SHP77 treated with DMSO at 0.1 percent for 48 hours (cell line): ENCODE measurements around the gene VPS35L.

Source experiments
- DNase-seq: peaks from one replicate; lab custom pipeline; 2025; lab: John Stamatoyannopoulos, UW

Gene VPS35L

DNA sequence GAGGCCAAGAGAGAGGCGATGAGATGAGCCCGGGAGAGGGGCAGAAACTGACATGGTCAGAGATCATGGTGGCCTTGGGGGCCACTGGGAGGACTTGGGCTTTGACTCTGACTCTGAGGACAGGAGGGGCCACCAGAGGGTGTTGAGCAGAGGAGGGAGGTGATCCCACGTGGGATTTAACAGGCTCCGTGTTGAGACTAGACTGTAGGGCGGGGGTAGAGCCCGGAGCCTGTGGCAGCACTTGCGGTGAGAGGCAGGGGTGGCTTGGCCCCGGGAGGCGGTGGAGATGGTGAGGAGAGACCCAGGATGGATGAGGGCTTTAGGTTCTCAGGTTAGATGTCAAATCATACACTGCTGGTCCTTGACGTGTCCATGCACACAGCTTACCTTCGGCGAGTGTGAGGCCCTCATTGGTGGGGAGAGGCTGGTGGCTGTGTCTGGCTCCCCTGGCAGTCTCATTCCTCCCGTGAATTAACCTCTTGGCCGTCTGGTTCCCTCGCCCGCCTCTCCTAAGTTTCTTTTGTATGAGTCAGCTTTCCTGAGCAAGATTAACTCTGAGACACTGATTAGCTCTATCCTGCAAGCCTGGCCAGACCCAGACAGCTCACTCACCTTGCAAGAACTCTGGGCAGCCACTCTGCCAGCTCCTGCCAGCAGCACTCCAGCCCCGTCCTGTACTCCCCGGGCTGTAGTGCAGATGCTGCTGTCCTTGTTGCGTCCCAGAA lies 39.7 kb downstream of the VPS35L start:
- no peak for DNase-seq

DNA sequence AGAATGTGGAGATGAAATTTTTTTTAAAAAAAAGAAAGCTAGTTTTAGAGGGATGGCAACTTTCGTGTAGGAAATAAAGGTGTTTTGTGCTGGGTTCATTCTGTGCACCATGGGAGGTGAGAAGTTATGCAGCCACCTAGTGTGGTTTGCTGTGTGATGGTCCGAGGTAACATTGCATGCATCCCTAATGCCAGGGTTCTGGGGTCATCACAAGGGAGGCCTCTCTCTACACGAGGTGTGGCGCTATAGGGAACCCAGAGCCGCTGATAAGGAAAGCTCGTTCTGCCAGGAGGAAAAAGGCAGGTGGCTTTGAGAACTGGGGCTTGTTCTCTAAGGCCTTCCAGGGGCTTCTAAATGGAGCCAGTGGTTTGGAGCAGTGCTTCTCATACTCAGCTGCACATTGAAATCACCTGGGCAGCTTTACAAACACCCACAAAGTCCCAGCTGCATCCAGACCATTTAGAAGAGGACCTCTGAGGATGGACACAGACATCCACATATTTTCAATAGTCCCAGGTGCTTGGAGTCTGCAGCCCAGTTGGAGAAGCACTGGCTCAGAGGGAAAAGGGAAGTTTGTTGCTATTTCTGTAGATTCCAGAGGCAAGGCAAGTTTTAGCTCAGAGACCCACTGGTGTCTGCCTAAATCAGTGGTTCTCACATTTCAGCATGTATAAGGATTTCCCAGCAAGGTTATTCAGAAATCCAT lies 43.5 kb downstream of the VPS35L start:
- DNase-seq: no peak

DNA sequence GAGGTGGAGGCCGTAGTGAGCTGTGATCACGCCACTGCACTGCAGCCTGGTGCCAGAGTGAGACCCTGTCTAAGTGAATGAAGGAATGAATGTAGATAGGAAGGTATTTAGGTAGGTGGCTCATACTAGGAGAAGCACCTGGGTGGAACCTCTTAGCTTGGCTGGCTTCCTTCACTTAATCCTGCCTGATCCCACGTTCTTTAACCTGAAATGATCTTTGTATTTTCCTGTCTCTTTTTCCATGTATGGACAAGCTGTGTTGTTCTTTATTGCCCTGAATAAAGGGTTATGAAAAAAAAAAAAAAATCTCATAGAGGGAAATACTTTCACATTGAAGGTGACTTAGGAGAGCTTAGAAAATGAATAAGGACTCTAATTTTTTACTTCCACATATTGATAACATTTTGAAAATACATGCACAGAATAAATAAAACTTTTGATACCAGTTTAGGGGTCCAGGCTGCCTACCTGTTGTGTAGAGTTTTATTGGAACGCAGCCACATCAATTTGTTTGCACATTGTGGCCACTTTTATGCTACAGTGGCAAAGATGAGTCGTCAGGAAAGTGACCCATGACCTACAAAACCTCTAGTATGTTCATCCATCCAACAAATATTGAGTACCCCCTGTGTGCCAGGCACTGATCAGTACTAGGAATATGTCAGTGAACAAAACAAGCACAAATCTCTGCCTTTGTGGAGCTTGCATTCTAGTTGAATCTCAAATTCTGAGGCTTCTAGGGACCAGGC lies 44.6 kb downstream of the VPS35L start:
- DNase-seq: no peak

GRCh38 chr16:19601083-19601976 lies 45.8 kb downstream of the VPS35L start:
- DNase-seq: no peak

DNA sequence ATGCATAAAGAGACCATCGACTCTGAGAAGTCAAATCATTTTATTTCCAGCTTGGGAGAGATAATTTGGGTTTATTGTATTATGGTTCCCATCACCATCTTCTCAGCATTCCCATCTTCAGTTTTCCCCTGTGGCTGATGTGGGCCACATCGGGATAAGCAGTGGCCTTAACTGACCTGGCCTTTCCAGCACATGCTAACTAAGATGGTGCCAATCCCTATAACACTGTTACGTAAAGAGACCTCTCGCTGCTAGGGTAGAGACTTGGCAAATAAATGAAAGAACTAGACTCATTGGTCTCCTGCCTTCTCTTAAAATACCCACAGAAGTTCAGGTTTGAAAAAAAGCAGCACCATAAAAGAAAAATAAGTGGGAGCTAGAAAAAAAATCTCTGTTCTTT lies 49.4 kb downstream of the VPS35L start:
- DNase-seq: no peak

DNA sequence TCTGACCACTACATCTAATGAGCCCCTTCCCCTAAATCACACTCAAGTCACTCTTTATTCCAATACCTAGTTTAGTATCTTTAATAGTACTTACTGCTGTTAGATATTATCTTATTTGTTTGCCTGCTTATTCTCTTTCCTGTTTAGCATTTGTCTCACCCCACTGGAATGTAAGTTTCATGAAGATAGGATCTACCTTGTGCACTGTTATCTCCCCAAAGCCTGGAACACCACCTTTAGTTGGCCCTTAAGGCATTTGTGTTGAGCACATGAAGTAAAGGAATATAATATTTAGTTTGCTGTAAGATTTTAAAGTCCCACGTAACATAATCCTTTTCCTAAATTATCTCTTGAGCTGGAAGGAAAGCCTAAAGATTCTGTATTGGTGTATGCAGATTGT lies 50.2 kb downstream of the VPS35L start:
- no peak for DNase-seq

DNA sequence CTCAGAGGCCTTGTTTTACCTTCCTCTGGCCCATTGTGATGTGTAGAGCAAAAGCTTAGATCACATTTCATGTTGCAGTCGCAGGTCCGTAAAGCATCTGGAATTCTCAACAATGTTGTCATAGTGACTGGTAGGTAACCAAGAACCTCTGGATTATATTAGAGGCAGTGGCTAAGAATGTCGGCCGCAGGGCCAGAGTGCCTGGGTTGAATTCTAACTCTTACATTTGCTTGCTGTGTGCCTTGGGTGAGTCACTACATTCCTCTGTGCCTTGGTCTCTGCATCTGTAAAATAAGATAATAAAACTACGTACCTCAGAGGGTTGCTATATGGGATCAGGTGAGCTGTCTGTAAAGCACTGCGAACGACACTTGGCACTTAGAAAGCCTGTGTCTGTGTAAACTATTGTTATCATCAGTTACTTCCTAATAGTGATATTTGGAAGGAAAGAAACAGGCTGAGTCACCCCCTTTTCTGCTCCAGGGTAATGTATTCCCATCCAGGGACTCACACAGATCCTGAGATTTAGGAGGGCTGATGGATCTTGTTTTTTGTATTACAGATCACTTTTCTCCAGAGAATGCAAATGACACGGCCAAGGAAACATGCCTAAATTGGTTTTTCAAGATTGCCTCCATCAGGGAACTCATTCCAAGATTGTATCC lies 52.2 kb downstream of the VPS35L start:
- no peak for DNase-seq

GRCh38 chr16:19609359-19609758 lies 53.9 kb downstream of the VPS35L start:
- DNase-seq: no peak

DNA sequence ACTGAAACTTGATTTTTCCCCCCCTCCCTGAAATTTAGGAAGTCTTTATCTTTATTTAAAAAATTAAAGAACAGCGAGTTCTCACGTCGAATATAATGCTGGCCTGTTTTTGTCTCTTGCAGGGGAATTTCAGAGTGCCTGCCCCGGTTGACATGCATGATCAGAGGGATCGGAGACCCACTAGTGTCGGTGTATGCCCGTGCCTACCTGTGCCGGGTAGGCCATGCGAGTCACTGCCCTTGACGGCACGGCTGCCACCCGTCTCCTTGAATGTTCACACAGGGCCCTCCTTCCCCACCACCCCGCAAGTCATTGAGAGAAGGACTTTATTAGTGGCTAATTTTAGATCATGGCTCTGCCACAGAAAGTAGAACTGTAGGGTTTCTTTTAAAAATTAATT lies 54.7 kb downstream of the VPS35L start:
- no peak for DNase-seq

GRCh38 chr16:19613834-19614233 lies 58.3 kb downstream of the VPS35L start:
- DNase-seq: no peak

- DNase-seq: no peak
Measured at GRCh38 chr16:19616241-19616640, 60.7 kb downstream of the VPS35L start.

DNA sequence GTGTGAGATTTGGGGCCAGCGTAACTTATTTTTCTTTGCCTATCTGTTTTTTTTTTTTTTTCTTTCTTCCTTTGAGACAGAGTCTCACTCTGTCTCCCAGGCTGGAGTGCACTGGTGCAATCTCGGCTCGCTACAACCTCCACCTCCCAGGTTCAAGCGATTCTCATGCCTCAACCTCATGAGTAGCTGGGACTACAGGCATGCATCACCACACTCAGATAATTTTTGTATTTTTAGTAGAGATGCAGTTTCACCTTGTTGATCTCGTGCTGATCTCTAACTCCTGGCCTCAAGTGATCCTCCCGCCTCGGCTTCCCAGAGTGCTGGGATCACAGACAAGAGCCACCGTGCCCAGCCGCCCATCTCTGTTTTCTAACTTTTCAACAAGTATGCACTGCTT lies 63.4 kb downstream of the VPS35L start:
- DNase-seq: no peak

- DNase-seq: no peak
Measured at GRCh38 chr16:19621445-19621844, 65.9 kb downstream of the VPS35L start.

GRCh38 chr16:19625039-19625438 lies 69.5 kb downstream of the VPS35L start:
- DNase-seq: no peak

DNA sequence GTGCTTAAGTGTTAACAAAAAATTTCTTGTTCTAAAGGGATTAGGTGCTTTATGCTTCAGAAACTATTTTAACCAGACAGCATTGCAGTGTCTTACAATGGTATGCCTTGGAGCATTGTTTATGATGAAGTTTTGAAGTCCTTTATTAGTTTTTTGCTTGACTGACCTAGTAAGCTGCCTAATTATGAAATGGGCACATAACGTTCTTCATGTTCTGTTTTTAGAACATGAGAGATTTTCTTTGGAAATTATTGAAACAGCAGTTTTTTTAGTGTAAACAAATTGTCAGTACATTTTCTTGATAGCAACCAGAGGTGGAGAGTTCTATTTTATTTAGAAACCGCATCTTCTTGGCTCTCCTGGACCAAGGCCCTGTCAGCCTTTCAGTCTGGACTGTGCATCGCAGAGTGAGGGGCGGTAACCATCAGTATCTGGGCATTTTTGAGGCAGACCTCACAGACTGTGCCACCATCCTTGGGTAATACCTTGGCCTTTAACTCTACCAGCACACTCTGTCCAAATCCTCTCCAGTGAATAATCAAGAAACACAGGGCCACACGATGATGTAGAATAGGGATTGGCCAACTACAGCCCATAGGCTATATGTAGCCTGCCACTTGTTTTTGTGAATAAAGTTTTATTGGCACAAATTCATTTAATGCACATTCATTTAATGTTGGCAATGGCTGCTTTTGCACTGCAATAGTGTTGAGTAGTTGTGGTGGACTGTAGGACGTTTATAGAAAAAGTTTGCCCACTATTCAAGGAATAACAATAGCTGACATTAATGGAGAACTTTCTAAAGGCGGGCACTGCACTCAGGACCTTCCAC lies 81.1 kb downstream of the VPS35L start:
- no peak for DNase-seq

GRCh38 chr16:19639986-19640421 lies 84.5 kb downstream of the VPS35L start:
- DNase-seq: no peak

DNA sequence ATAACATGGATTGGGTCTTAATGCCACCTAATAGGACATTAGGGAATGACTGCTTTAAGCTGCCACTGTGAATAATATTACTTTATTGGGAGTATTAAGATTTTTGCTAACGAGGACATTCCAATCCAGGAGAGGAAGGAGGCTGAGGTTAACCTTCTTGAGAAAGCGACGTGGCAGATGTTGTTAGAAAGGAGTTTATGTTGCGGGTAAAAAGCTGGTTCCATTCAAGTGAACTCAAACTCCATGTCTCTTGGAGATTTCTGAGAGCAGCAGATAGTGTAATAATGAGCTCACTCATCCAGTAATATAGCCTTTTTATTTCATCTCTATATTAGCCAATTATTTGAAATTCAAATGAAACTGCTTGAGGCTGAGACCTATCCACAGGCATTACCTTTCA lies 87.0 kb downstream of the VPS35L start:
- DNase-seq: no peak

DNA sequence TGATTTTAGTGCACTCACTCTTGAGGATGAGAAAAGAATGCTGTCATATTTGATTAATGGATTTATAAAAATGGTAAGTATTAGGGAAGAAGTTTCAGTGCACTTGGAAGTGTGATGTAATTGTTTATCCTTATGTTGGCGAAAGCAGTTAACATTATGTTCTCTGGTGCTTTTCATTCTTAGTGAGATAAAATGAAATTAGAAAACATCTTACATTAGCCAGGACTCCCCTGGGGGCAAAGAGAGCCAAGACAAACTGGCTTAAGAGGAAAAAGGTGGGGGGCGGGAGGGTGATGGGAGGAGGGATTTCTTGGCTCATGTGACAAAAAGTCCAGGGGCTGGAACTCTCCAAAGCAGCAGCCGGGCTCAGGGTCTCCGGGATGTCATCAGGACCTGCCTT lies 89.4 kb downstream of the VPS35L start:
- no peak for DNase-seq

- DNase-seq: no peak
Measured at GRCh38 chr16:19645557-19645981, 90.1 kb downstream of the VPS35L start.

- DNase-seq: no peak
Measured at GRCh38 chr16:19649980-19650379, 94.5 kb downstream of the VPS35L start.
